Right cardiac atrium (tissue), 5 donors: ENCODE results near the gene NBPF1. TPM values are rescaled to one million over a fixed set of nuclear protein-coding genes. Genes with fewer than 3 reads are reported as not detected.
"Not testable (repeated sequence)": the region's sequence is repeated elsewhere in the genome, so short reads cannot be mapped to it uniquely, and the experiment has no call there.

Experiments used
- ATAC-seq, 2 donors: fragments of 200-7000 bp; cut with Tn5 transposase; one replicate each; pipeline versions ENCODE4 v1.8.0 to v1.9.1; 2020; ENCODE audit warnings: moderate library complexity in 2 of 2, mild to moderate bottlenecking in 1 of 2
- DNase-seq, 3 donors: peaks; one replicate each; pipeline ENCODE4 v3.0.0-alpha.2; 2020
- H3K27ac ChIP-seq: one replicate; pipeline ENCODE4 v1.5.1; 2013; ENCODE audit warnings: mild to moderate bottlenecking, low read length, control low read depth, moderate library complexity
- H3K27me3 ChIP-seq: one replicate; pipeline ENCODE4 v1.6.1; 2013; ENCODE audit not compliant: control insufficient read depth, insufficient read depth
- H3K4me1 ChIP-seq: one replicate; pipeline ENCODE4 v1.6.1; 2013; ENCODE audit warnings: low read length; ENCODE audit not compliant: control insufficient read depth, insufficient read depth
- H3K4me3 ChIP-seq: one replicate; pipeline ENCODE4 v1.5.1; 2013; ENCODE audit warnings: low read length, control low read depth
- H3K9me3 ChIP-seq: one replicate; pipeline ENCODE4 v1.6.1; 2013; ENCODE audit warnings: low read length; ENCODE audit not compliant: control insufficient read depth
- WGBS: extraction: QIAGEN DNeasy Blood & Tissue Kit; methylation state at CpG from one replicate; pipeline ENCODE4 v1.1.7; 2013; 5-methylcytosine and 5-hydroxymethylcytosine counted together
- intact Hi-C, 4 donors: fragments of 100-400 bp; cut with DNase I; formaldehyde crosslinking; loops; one replicate each; pipeline versions ENCODE4 v1.11.0 to v1.14.0; 2022 to 2023
- polyA plus RNA-seq: library from polyadenylated mRNA; stranded (reverse); fragments of 200-250 nt; gene quantifications from one replicate; pipeline ENCODE4 v1.2.3, GENCODE V29; 2013
- total RNA-seq, 4 donors: library from RNA; stranded (reverse); fragmentation: NEBNext Ultra II Directional; extraction: Animal tissue kit (Norgen Biotek cat#: 25700); gene quantifications; one replicate each; pipeline ENCODE4 v1.2.1, GENCODE V29; 2021
- donor health status: healthy with polysubstance abuse.
- donor health status: DM: no; HTN: yes; CAD: no.
- donor health status: DM: no; HTN: no; CAD: no.
- donor health status: DM: no; HTN: yes; CAD: no; lungs with severe emphysema.
- donor health status: DM: yes; HTN: yes; CAD: no.

NBPF1 gene
- total and polyA plus RNA-seq, 5 donors, result 6.5 to 18.7 (median 15.6) TPM

- DNase-seq (peak; percentile 24 to 74 (median 59)), ATAC-seq (peak; percentile 4 to 5)
- no peaks in the 10 kb centered on the region for H3K9me3 ChIP-seq
- H3K27ac ChIP-seq, result no peak overlapping the region
- no peaks in the 10 kb centered on the region for H3K27me3 ChIP-seq
- intact Hi-C loops, result no loop called here
- H3K4me1 ChIP-seq, result no peaks in the 10 kb centered on the region
- 91% methylated on average over 36 of the region's 36 CpGs for WGBS
- no peak overlapping the region for H3K4me3 ChIP-seq
Measured at GRCh38 chr1:16630661-16631247, 17.4 kb upstream of the NBPF1 start.

- H3K27ac ChIP-seq, result not testable (repeated sequence)
- DNase-seq (peak; percentile 16 to 56 (median 54)), ATAC-seq (peak; percentile 1)
Measured at GRCh38 chr1:16629916-16630530, 16.7 kb upstream of the NBPF1 start.

GRCh38 chr1:16628361-16629111, 15.2 kb upstream of the NBPF1 start:
- Histone ChIP-seq H3K27me3 (no peaks in the 10 kb centered on the region), H3K27ac (no peak overlapping the region)

More at GRCh38 chr1:16629916-16630530, 16.7 kb upstream of the NBPF1 start:
- H3K27me3 ChIP-seq, intact Hi-C loops, H3K4me1 ChIP-seq, H3K4me3 ChIP-seq, H3K9me3 ChIP-seq: not testable (repeated sequence)
- WGBS, result 96% methylated on average over 21 of the region's 21 CpGs

GRCh38 chr1:16626409-16626983, 13.1 kb upstream of the NBPF1 start:
- intact Hi-C loops, H3K4me3 ChIP-seq, H3K9me3 ChIP-seq, H3K4me1 ChIP-seq, H3K27me3 ChIP-seq, ATAC-seq, H3K27ac ChIP-seq: not testable (repeated sequence)
- 85% methylated on average over 15 of the region's 15 CpGs for WGBS
- DNase-seq, result peak in 2 of 3 donors; percentile 6 to 45

More at GRCh38 chr1:16628361-16629111, 15.2 kb upstream of the NBPF1 start:
- no peaks in the 10 kb centered on the region for H3K4me1 ChIP-seq
- intact Hi-C loops, result no loop called here
- 90% methylated on average over 19 of the region's 19 CpGs for WGBS
- ATAC-seq, result no peak
- H3K4me3 ChIP-seq, result no peak overlapping the region
- H3K9me3 ChIP-seq, result no peaks in the 10 kb centered on the region
- DNase-seq, result peak; percentile 28 to 74 (median 56)

- H3K27me3 ChIP-seq, result no peaks in the 10 kb centered on the region
- WGBS, result 91% methylated on average over 25 of the region's 25 CpGs
- intact Hi-C loops, result no loop called here
- H3K4me1 ChIP-seq, result no peaks in the 10 kb centered on the region
- ATAC-seq (peak in 1 of 2 donors; percentile 4), DNase-seq (peak; percentile 17 to 65 (median 61))
- H3K4me3 ChIP-seq, result no peak overlapping the region
- no peaks in the 10 kb centered on the region for H3K9me3 ChIP-seq
- H3K27ac ChIP-seq, result no peak overlapping the region
Measured at GRCh38 chr1:16625497-16626408, 12.4 kb upstream of the NBPF1 start.

GRCh38 chr1:16623812-16624719, 10.7 kb upstream of the NBPF1 start:
- ATAC-seq (peak; percentile 3 to 31), DNase-seq (peak; percentile 33 to 76 (median 69))
- H3K27ac ChIP-seq, H3K4me1 ChIP-seq, H3K9me3 ChIP-seq, H3K4me3 ChIP-seq, H3K27me3 ChIP-seq: not testable (repeated sequence)
- WGBS, result 86% methylated on average over 27 of the region's 27 CpGs
- intact Hi-C loops, result loop anchor here in 2 of 4 donors (5.0 kb wide), 1 partner anchor 323 kb away; no protein-coding TSS in a partner anchor

GRCh38 chr1:16623337-16623736, 10.0 kb upstream of the NBPF1 start:
- H3K4me3 ChIP-seq, H3K27ac ChIP-seq, H3K4me1 ChIP-seq, H3K27me3 ChIP-seq, H3K9me3 ChIP-seq, ATAC-seq: not testable (repeated sequence)
- peak; percentile 12 to 47 (median 34) for DNase-seq
- intact Hi-C loops, result loop anchor here in 2 of 4 donors (5.0 kb wide), 1 partner anchor 324 kb away; no protein-coding TSS in a partner anchor
- WGBS, result 87% methylated on average over 7 of the region's 7 CpGs

GRCh38 chr1:16621681-16622315, 8.4 kb upstream of the NBPF1 start:
- H3K4me3 ChIP-seq, H3K9me3 ChIP-seq, H3K4me1 ChIP-seq, ATAC-seq, H3K27ac ChIP-seq, H3K27me3 ChIP-seq: not testable (repeated sequence)
- 94% methylated on average over 9 of the region's 9 CpGs for WGBS
- peak; percentile 15 to 55 (median 44) for DNase-seq
- intact Hi-C loops, result loop anchor here in 3 of 4 donors (2.0 to 5.0 kb wide), 2 partner anchors 325 to 326 kb away; no protein-coding TSS in a partner anchor

- 94% methylated on average over 2 of the region's 2 CpGs for WGBS
- no peak for ATAC-seq
- no peaks in the 10 kb centered on the region for H3K9me3 ChIP-seq
- no peak overlapping the region for H3K27ac ChIP-seq
- intact Hi-C loops, result loop anchor here in 3 of 4 donors (2.0 to 5.0 kb wide), 2 partner anchors 326 kb away; no protein-coding TSS in a partner anchor
- DNase-seq, result no peak
- H3K4me3 ChIP-seq, result no peak overlapping the region
- H3K27me3 ChIP-seq, result no peaks in the 10 kb centered on the region
- H3K4me1 ChIP-seq, result no peaks in the 10 kb centered on the region
Measured at GRCh38 chr1:16621300-16621658, 7.9 kb upstream of the NBPF1 start.
